ENCODE data around the gene DUOX1.

GRCh38 chr15:45089712-45090373 is 40.0 kb upstream of the DUOX1 start:
- no peak for TF ChIP-seq CTCF (IDR thresholded peaks at IDR 0.05)
- no peak for TF ChIP-seq EP300 (IDR thresholded peaks at IDR 0.05)
- TF ChIP-seq POLR2A (IDR thresholded peaks at IDR 0.05), result no peak
- no peak for TF ChIP-seq POLR2AphosphoS5 (IDR thresholded peaks at IDR 0.05)
